ENCODE data around the gene LACTBL1.

LACTBL1 gene

DNA sequence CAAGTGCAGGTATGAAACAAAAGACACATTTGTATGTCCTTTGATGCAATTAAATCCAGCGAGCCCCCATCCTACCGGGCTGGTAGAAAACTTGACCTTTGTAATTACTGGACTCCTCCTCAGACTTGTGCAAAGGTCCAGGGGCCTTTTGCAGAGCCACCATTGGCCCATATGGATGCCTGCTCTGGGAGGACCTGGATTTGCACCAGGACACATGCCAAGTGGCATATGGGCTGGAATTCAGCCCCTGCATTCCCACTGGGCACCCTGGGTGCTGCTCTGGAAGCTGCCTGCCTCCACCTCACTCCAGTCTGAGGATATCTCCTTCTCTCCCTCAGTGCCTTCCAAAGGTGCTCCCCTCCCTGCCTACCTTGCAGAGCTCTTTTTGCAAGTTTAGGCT lies 36.0 kb downstream of the LACTBL1 start:
- H3K27ac ChIP-seq (ENCODE audit: low read depth, low read length): no peak overlapping the region
- H3K36me3 ChIP-seq (ENCODE audit: insufficient read depth, low read length): no peaks in the 10 kb centered on the region
- no peaks in the 10 kb centered on the region for H3K27me3 ChIP-seq (ENCODE audit: control insufficient read depth in 1 of 2, insufficient read depth in 2 of 2, low read length in 2 of 2)
- H3K9ac ChIP-seq (ENCODE audit: low read length): no peak overlapping the region
- H3K4me3 ChIP-seq (ENCODE audit: low read depth in 1 of 2, low read length in 2 of 2): no peak overlapping the region
- no peaks in the 10 kb centered on the region for H3K4me1 ChIP-seq (ENCODE audit: insufficient read depth, low read length)
- H3K9me3 ChIP-seq (ENCODE audit: low read length): no peaks in the 10 kb centered on the region

- H3K9ac ChIP-seq (ENCODE audit: low read length): no peak overlapping the region
- no peaks in the 10 kb centered on the region for H3K27me3 ChIP-seq (ENCODE audit: control insufficient read depth in 1 of 2, insufficient read depth in 2 of 2, low read length in 2 of 2)
- no peaks in the 10 kb centered on the region for H3K9me3 ChIP-seq (ENCODE audit: low read length)
- no peaks in the 10 kb centered on the region for H3K4me1 ChIP-seq (ENCODE audit: insufficient read depth, low read length)
- no peak overlapping the region for H3K27ac ChIP-seq (ENCODE audit: low read depth, low read length)
- no peak overlapping the region for H3K4me3 ChIP-seq (ENCODE audit: low read depth in 1 of 2, low read length in 2 of 2)
- H3K36me3 ChIP-seq (ENCODE audit: insufficient read depth, low read length): no peaks in the 10 kb centered on the region
Observed at GRCh38 chr1:22935433-22935832, 37.2 kb downstream of the LACTBL1 start.

DNA sequence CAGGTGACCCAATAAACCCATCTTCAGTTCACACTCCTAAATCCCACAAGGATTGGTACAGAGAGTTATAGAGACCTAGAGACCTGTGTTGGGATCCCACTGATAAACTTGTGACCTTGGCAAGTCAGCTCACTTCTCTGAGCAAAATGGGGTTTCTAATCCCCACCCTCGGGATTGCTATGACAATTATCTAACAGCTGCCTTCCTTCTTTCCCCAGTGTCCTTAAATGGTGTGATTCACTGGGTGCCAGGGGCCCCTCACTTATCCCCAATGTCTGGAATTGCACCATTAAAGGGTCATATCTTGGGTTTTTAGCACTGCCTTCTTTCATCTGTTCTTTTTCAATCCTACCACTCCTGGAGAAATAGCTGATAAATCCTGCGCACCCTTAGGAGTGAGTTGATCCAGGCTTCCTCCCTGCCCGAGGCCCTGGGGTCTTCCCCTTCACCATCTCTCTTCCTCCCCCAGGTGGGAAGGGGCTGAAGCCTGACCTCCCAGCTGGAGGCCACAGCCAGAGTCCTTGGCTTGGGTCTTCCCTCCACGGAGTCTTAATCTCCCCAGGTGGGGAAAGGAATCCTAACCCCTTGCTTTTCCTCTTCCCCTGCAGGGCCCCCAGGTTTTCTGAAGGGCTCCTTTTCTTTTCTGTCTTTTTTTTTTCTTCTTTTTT lies 39.7 kb downstream of the LACTBL1 start:
- Histone ChIP-seq H3K9ac (ENCODE audit: low read length) (no peak overlapping the region), H3K27ac (ENCODE audit: low read depth, low read length) (no peak overlapping the region), H3K4me1 (ENCODE audit: insufficient read depth, low read length) (no peaks in the 10 kb centered on the region), H3K4me3 (ENCODE audit: low read depth in 1 of 2, low read length in 2 of 2) (no peak overlapping the region), H3K36me3 (ENCODE audit: insufficient read depth, low read length) (no peaks in the 10 kb centered on the region), H3K27me3 (ENCODE audit: control insufficient read depth in 1 of 2, insufficient read depth in 2 of 2, low read length in 2 of 2) (no peaks in the 10 kb centered on the region), H3K9me3 (ENCODE audit: low read length) (no peaks in the 10 kb centered on the region)

DNA sequence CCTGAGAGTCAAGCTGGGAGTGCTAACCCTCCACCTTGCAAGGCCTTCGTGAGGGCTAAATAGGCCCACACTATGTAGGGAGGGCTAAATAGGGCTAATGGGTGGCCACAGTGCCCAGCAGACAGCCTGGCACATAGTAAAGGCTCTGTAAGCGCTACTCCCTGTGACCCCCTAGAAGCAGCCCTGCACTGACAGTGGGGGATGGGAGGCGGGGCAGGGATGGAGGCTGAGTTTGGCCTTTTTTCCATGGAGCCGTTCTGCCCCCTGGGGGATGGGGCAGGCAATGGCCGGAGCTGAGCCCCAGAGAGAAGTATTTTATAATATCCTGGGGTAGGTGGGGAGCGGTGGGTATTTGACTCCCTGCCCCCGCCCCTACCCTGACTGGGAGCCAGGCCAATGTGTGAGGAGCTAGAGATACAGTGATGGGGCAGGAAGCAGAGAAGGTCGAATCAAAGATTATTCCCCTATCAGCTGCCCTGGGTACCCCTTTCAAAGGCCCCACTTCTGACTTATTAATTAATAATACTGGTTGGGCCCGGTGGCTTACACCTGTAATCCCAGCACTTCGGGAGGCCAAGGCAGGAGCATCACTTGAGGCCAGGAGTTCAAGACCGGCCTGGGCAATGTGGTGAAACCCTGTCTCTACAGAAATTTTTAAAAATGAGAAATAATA lies 42.3 kb downstream of the LACTBL1 start:
- no peak overlapping the region for H3K4me3 ChIP-seq (ENCODE audit: low read depth in 1 of 2, low read length in 2 of 2)
- no peaks in the 10 kb centered on the region for H3K27me3 ChIP-seq (ENCODE audit: control insufficient read depth in 1 of 2, insufficient read depth in 2 of 2, low read length in 2 of 2)
- H3K4me1 ChIP-seq (ENCODE audit: insufficient read depth, low read length): no peaks in the 10 kb centered on the region
- no peaks in the 10 kb centered on the region for H3K36me3 ChIP-seq (ENCODE audit: insufficient read depth, low read length)
- no peak overlapping the region for H3K27ac ChIP-seq (ENCODE audit: low read depth, low read length)
- no peaks in the 10 kb centered on the region for H3K9me3 ChIP-seq (ENCODE audit: low read length)
- H3K9ac ChIP-seq (ENCODE audit: low read length): no peak overlapping the region

DNA sequence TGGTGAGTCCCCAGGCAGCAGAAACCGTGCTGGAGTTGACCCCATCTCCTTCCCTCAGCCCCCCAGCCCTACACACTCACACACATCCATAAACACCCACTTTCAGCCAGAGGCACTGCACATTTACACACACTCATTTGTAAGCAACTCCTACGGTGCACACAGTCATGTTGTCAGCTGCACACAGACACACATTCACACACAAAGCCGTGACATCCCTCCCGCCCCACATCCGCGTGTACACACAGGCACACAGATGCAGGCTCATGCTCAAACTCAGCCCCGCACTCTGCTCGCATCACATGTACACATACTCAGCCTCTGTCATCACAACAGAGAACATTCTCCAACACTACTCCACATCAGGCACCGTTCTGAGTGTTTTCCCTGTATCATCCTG lies 47.6 kb downstream of the LACTBL1 start:
- Histone ChIP-seq H3K4me3 (ENCODE audit: low read depth in 1 of 2, low read length in 2 of 2) (no peak overlapping the region), H3K9ac (ENCODE audit: low read length) (no peak overlapping the region), H3K27ac (ENCODE audit: low read depth, low read length) (no peak overlapping the region), H3K4me1 (ENCODE audit: insufficient read depth, low read length) (no peaks in the 10 kb centered on the region), H3K9me3 (ENCODE audit: low read length) (no peaks in the 10 kb centered on the region), H3K36me3 (ENCODE audit: insufficient read depth, low read length) (no peaks in the 10 kb centered on the region), H3K27me3 (ENCODE audit: control insufficient read depth in 1 of 2, insufficient read depth in 2 of 2, low read length in 2 of 2) (no peaks in the 10 kb centered on the region)

GRCh38 chr1:22922640-22923039 lies 50.0 kb downstream of the LACTBL1 start:
- no peaks in the 10 kb centered on the region for H3K4me1 ChIP-seq (ENCODE audit: insufficient read depth, low read length)
- H3K27ac ChIP-seq (ENCODE audit: low read depth, low read length): no peak overlapping the region
- H3K9me3 ChIP-seq (ENCODE audit: low read length): no peaks in the 10 kb centered on the region
- no peaks in the 10 kb centered on the region for H3K36me3 ChIP-seq (ENCODE audit: insufficient read depth, low read length)
- no peak overlapping the region for H3K4me3 ChIP-seq (ENCODE audit: low read depth in 1 of 2, low read length in 2 of 2)
- H3K9ac ChIP-seq (ENCODE audit: low read length): no peak overlapping the region
- no peaks in the 10 kb centered on the region for H3K27me3 ChIP-seq (ENCODE audit: control insufficient read depth in 1 of 2, insufficient read depth in 2 of 2, low read length in 2 of 2)

DNA sequence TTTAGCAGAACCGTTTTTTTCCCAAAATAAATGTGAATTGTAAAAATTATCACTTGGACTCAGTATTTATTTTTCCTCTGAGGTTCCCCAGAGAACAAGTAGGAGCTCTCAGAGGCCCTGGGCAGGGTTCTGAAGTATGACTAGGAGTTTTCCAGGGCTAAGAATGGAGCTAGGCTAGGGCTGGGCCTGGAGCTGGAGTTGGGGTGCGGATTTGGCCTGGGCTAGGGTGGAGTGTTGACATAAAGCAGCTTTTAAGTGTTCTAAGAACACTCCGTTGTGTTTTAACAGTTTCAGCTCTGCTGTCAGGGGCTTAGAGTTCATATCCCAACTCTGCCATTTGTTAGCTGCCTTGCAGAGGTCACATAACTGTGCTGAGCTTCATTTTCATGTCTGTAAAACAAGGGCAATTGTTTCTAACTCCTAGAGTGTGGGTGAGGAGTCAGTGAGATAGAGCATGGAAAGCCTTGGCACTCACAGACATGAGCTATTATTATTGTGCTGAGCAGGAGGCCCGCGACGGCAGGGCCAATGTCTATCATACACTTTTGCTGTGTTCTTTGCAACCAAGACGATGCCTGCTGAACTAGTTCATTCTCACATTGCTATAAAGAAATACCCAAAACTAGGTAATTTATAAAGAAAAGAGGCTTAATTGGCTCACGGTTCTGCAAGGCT lies 51.1 kb downstream of the LACTBL1 start:
- Histone ChIP-seq H3K9ac (ENCODE audit: low read length) (no peak overlapping the region), H3K27ac (ENCODE audit: low read depth, low read length) (no peak overlapping the region), H3K9me3 (ENCODE audit: low read length) (no peaks in the 10 kb centered on the region), H3K4me3 (ENCODE audit: low read depth in 1 of 2, low read length in 2 of 2) (no peak overlapping the region), H3K27me3 (ENCODE audit: control insufficient read depth in 1 of 2, insufficient read depth in 2 of 2, low read length in 2 of 2) (no peaks in the 10 kb centered on the region), H3K4me1 (ENCODE audit: insufficient read depth, low read length) (no peaks in the 10 kb centered on the region), H3K36me3 (ENCODE audit: insufficient read depth, low read length) (no peaks in the 10 kb centered on the region)

GRCh38 chr1:22920734-22921451 lies 51.8 kb downstream of the LACTBL1 start:
- Histone ChIP-seq H3K27me3 (ENCODE audit: control insufficient read depth in 1 of 2, insufficient read depth in 2 of 2, low read length in 2 of 2) (no peaks in the 10 kb centered on the region), H3K36me3 (ENCODE audit: insufficient read depth, low read length) (no peaks in the 10 kb centered on the region), H3K27ac (ENCODE audit: low read depth, low read length) (no peak overlapping the region), H3K4me3 (ENCODE audit: low read depth in 1 of 2, low read length in 2 of 2) (no peak overlapping the region), H3K9ac (ENCODE audit: low read length) (no peak overlapping the region), H3K4me1 (ENCODE audit: insufficient read depth, low read length) (no peaks in the 10 kb centered on the region), H3K9me3 (ENCODE audit: low read length) (no peaks in the 10 kb centered on the region)

GRCh38 chr1:22920026-22920733 lies 52.5 kb downstream of the LACTBL1 start:
- H3K36me3 ChIP-seq (ENCODE audit: insufficient read depth, low read length): no peaks in the 10 kb centered on the region
- H3K27me3 ChIP-seq (ENCODE audit: control insufficient read depth in 1 of 2, insufficient read depth in 2 of 2, low read length in 2 of 2): no peaks in the 10 kb centered on the region
- no peaks in the 10 kb centered on the region for H3K4me1 ChIP-seq (ENCODE audit: insufficient read depth, low read length)
- H3K4me3 ChIP-seq (ENCODE audit: low read depth in 1 of 2, low read length in 2 of 2): no peak overlapping the region
- no peak overlapping the region for H3K27ac ChIP-seq (ENCODE audit: low read depth, low read length)
- no peak overlapping the region for H3K9ac ChIP-seq (ENCODE audit: low read length)
- no peaks in the 10 kb centered on the region for H3K9me3 ChIP-seq (ENCODE audit: low read length)

DNA sequence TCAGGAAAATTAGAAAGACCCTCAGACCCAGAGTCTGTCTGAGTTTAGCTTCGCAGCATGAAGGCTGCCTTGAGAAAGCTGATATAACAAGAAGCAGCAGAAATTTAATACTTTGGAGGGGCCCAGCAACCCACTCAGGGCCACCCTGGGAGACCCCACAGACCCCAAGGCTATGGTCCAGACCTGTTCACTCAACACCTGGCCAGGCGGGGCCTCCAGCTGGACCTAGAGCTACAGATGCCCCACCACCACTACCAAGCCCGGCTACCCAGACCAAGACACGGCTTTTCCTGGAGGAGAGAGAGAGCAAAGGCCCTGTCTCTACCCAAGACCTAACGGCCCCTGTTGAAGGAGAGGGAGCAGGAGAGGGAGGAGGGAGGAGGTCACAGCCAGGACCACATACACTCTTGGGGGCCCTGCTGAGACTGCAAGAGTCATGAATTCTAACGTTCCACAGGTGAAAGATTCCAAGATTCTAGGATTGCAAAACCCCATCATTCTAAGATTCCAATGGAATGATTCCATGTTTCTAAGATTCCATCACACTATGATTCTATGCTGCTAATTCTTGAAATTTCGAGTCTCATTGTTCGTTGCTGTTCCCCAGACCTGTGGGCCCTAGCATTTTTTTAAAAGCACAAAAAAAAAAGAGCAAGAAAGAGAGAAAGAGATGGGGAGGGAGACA lies 53.2 kb downstream of the LACTBL1 start:
- Histone ChIP-seq H3K4me1 (ENCODE audit: insufficient read depth, low read length) (no peaks in the 10 kb centered on the region), H3K4me3 (ENCODE audit: low read depth in 1 of 2, low read length in 2 of 2) (no peak overlapping the region), H3K36me3 (ENCODE audit: insufficient read depth, low read length) (no peaks in the 10 kb centered on the region), H3K27ac (ENCODE audit: low read depth, low read length) (no peak overlapping the region), H3K9me3 (ENCODE audit: low read length) (no peaks in the 10 kb centered on the region), H3K9ac (ENCODE audit: low read length) (no peak overlapping the region), H3K27me3 (ENCODE audit: control insufficient read depth in 1 of 2, insufficient read depth in 2 of 2, low read length in 2 of 2) (no peaks in the 10 kb centered on the region)
